HepG2 (cell line): Measurements from ENCODE around the gene ARHGAP26. TPM values are rescaled to one million over a fixed set of nuclear protein-coding genes. Genes with fewer than 3 reads are reported as not detected.

Source experiments
- ATAC-seq: fragments of 200-7000 bp; cut with Tn5 transposase; 3 replicates; pipeline ENCODE4 v1.9.1; 2020; ENCODE audit warnings: mild to moderate bottlenecking, moderate library complexity
- BruUV-seq: library from RNA; stranded (reverse); fragments of 400-500 nt; replicated peaks from 2 replicates; lab custom pipeline; 2021; lab: Mats Ljungman, UMichigan
- CTCF ChIA-PET: fragments of 300-600 bp; formaldehyde crosslinking; extraction: SDS; loops from one replicate; lab custom pipeline; 2021; ENCODE audit warnings: low total read pairs, inconsistent platforms, low intra/inter-chr PET ratio; lab: Yijun Ruan, JAX
- POLR2A ChIA-PET: fragments of 350-600 bp; sonication (Branson Sonifier 250); formaldehyde crosslinking; loops from one replicate; lab custom pipeline; 2020; ENCODE audit warnings: antibody characterized with exemption, inconsistent platforms; lab: Yijun Ruan, JAX
- DNase-seq: peaks from one replicate; pipeline ENCODE4 v3.0.0-alpha.2; 2015; ENCODE audit warnings: low spot score
- FAIRE-seq: peaks from 3 replicates; lab custom pipeline; 2011; peaks lifted over from hg19 to GRCh38; lab: Jason Lieb, UNC
- H2AFZ ChIP-seq: one replicate; pipeline ENCODE4 v1.6.1; 2011; ENCODE audit warnings: low read length, inconsistent platforms
- H3K27ac ChIP-seq: fragments of 300-600 bp; 3 replicates; pipeline ENCODE4 v1.8.0; 2011; ENCODE audit warnings: mixed run types, mild to moderate bottlenecking, mixed read lengths, low read length, inconsistent platforms; ENCODE audit not compliant: insufficient read depth; ENCODE audit errors: extremely low read length
- H3K27me3 ChIP-seq, 2 experiments: fragments of 200-600 bp in 1 of 2; 2 replicates in 1 of 2; 3 replicates in 1 of 2; pipeline versions ENCODE4 v1.6.0 to v1.8.0; 2011; ENCODE audit warnings: low read length in 2 of 2, mild to moderate bottlenecking in 2 of 2, moderate library complexity in 2 of 2, inconsistent platforms in 1 of 2; ENCODE audit not compliant: insufficient read depth in 2 of 2, control insufficient read depth in 1 of 2
- H3K36me3 ChIP-seq, 2 experiments: fragments of 200-600 bp in 1 of 2; replicated peaks in 1 of 2; 2 replicates in 1 of 2; 3 replicates in 1 of 2; pipeline versions ENCODE4 v1.5.1 to v1.8.0; 2011; ENCODE audit warnings: low read length in 2 of 2, inconsistent platforms in 1 of 2; ENCODE audit not compliant: insufficient read depth in 2 of 2, control insufficient read depth in 1 of 2
- H3K4me1 ChIP-seq: 2 replicates; pipeline ENCODE4 v1.5.1; 2012; ENCODE audit warnings: low read length, inconsistent platforms; ENCODE audit not compliant: insufficient read depth
- H3K4me2 ChIP-seq: 2 replicates; pipeline ENCODE4 v1.6.0; 2011; ENCODE audit warnings: low read depth, low read length, inconsistent platforms
- H3K4me3 ChIP-seq, 3 experiments: fragments of 200-600 bp in 1 of 3; sonication (generic), shearing (Covaris generic) in 1 of 3; replicated peaks in 1 of 3; 2 replicates each; pipeline ENCODE4 v1.5.1; 2011 to 2016; ENCODE audit warnings: low read length in 3 of 3, inconsistent platforms in 2 of 3, low read depth in 2 of 3, mild to moderate bottlenecking in 2 of 3, control low read depth in 1 of 3, mixed read lengths in 1 of 3; ENCODE audit not compliant: insufficient read depth in 1 of 3
- H3K79me2 ChIP-seq: one replicate; pipeline ENCODE4 v1.6.1; 2011; ENCODE audit warnings: low read length, inconsistent platforms; ENCODE audit not compliant: insufficient read depth
- H3K9ac ChIP-seq: 2 replicates; pipeline ENCODE4 v1.6.0; 2011; ENCODE audit warnings: mild to moderate bottlenecking, low read depth, low read length, inconsistent platforms; ENCODE audit not compliant: insufficient read depth
- H3K9me3 ChIP-seq: 2 replicates; pipeline ENCODE4 v1.5.1; 2012; ENCODE audit warnings: mild to moderate bottlenecking, low read length
- H4K20me1 ChIP-seq: 2 replicates; pipeline ENCODE4 v1.6.0; 2011; ENCODE audit warnings: inconsistent platforms, mild to moderate bottlenecking, low read length, moderate library complexity; ENCODE audit not compliant: insufficient read depth
- BRD4 ChIP-seq: sonication (generic); formaldehyde crosslinking; IDR thresholded peaks from 2 replicates; pipeline ENCODE4 v1.4.0; 2020; ENCODE audit warnings: missing genetic modification reagents
- CREB1 ChIP-seq, 2 experiments: fragments of 450-650 bp in 1 of 2; IDR thresholded peaks; 2 replicates each; pipeline ENCODE4 v1.6.1; 2016 to 2017; ENCODE audit warnings: control low read depth in 1 of 2, mild to moderate bottlenecking in 1 of 2, missing compliant biosample characterization in 1 of 2, missing genetic modification characterization in 1 of 2
- FOXA1 ChIP-seq, 2 experiments: fragments of 450-650 bp in 1 of 2; sonication (generic) in 1 of 2; formaldehyde crosslinking in 1 of 2; IDR thresholded peaks; 2 replicates each; pipeline versions ENCODE4 v1.4.0 to v1.6.1; 2016 to 2020; ENCODE audit warnings: missing genetic modification reagents in 1 of 2
- HNRNPL ChIP-seq: fragments of 200-400 bp; formaldehyde crosslinking; IDR thresholded peaks from 2 replicates; pipeline ENCODE4 v1.6.1; 2017; ENCODE audit warnings: mild to moderate bottlenecking, low read depth, low read length
- ZFP37 ChIP-seq: sonication (generic); formaldehyde crosslinking; IDR thresholded peaks from 2 replicates; pipeline ENCODE4 v1.4.0; 2020; ENCODE audit warnings: missing genetic modification reagents, borderline replicate concordance
- ZNF121 ChIP-seq: sonication (generic); formaldehyde crosslinking; IDR thresholded peaks from 2 replicates; pipeline ENCODE4 v1.5.0; 2020; ENCODE audit warnings: mild to moderate bottlenecking, missing genetic modification reagents
- ZNF577 ChIP-seq: sonication (generic); formaldehyde crosslinking; IDR thresholded peaks from 2 replicates; pipeline ENCODE4 v1.4.0; 2020; ENCODE audit warnings: mild to moderate bottlenecking, low read depth, missing genetic modification reagents, borderline replicate concordance
- ZNF629 ChIP-seq: sonication (generic); formaldehyde crosslinking; conservative IDR thresholded peaks from 2 replicates; pipeline ENCODE4 v1.5.0; 2020; ENCODE audit warnings: missing genetic modification reagents
- ZXDC ChIP-seq: sonication (generic); formaldehyde crosslinking; IDR thresholded peaks from 2 replicates; pipeline ENCODE4 v1.5.0; 2020; ENCODE audit warnings: mild to moderate bottlenecking, missing genetic modification reagents
- WGBS: methylation state at CpG from one replicate; pipeline ENCODE4 v1.1.6; 2017; ENCODE audit warnings: low lambda C conversion rate; 5-methylcytosine and 5-hydroxymethylcytosine counted together
- in situ Hi-C: cut with HindIII; loops from 2 replicates; pipeline ENCODE4 v1.10.0; 2017; ENCODE audit warnings: low pct_unique_long_range_greater_than_20kb; ENCODE audit not compliant: extremely low pct_ligation_motif_present
- intact Hi-C: fragments of 100-400 bp; cut with micrococcal nuclease; formaldehyde crosslinking; loops from one replicate; pipeline ENCODE4 v1.10.0; 2022; ENCODE audit not compliant: unreplicated experiment
- polyA plus RNA-seq, 8 experiments: library from polyadenylated mRNA; depleted of rRNA in 3 of 8; stranded (reverse) in 7 of 8; unstranded in 1 of 8; fragments of >200 nt; fragmentation: Illumina TruSeq in 4 of 8; extraction: Trizol in 4 of 8; gene quantifications; 2 replicates each; pipeline versions ENCODE4 v1.2.1 to v1.2.3, GENCODE V29; 2011 to 2016; ENCODE audit warnings: low read depth in 4 of 8, missing spikeins in 1 of 8, mixed read lengths in 1 of 8; ENCODE audit not compliant: insufficient read depth in 1 of 8
- total RNA-seq, 5 experiments: library from RNA; depleted of rRNA; stranded (reverse); fragments of >200 nt; fragmentation: Illumina TruSeq; extraction: Trizol; gene quantifications; 2 replicates each; pipeline ENCODE4 v1.2.3, GENCODE V29; 2016; ENCODE audit warnings: low read depth in 1 of 5
- TF ChIP-seq, protein P1 (sequence below): sonication (generic); formaldehyde crosslinking; IDR thresholded peaks from 2 replicates; pipeline ENCODE4 v1.5.0; 2020; ENCODE audit warnings: missing genetic modification reagents

The ARHGAP26 gene
- total and polyA plus RNA-seq, 2 of the 13 experiments (the other 11 are each of a cell fraction or from before 2014, with no cell fraction given), result 9.6 to 18.2 TPM

- intact Hi-C loops (no loop called here), in situ Hi-C loops (no loop called here)
- Histone ChIP-seq H3K4me2 (no peak overlapping the region), H3K9me3 (no peaks in the 10 kb centered on the region), H2AFZ (no peak overlapping the region), H3K9ac (no peak overlapping the region), H3K27me3 (peaks cover 0 to 10% of the 10 kb centered on the region in 2 experiments; a peak in 3 of 5 replicates), H3K27ac (no peak overlapping the region), H3K4me1 (peaks cover 27% of the 10 kb centered on the region), H3K36me3 (no peaks in the 10 kb centered on the region), H3K4me3 (no peak overlapping the region), H3K79me2 (peaks cover 17% of the 10 kb centered on the region), H4K20me1 (no peaks in the 10 kb centered on the region)
- DNase-seq (no peak), FAIRE-seq (no peak), ATAC-seq (no peak)
- TF ChIP-seq ZFP37 (CRISPR knock-in tag), result no peak
- no peak for TF ChIP-seq HNRNPL
- no peak for TF ChIP-seq BRD4 (CRISPR knock-in tag)
- no peak for TF ChIP-seq CREB1 (IDR thresholded peaks at IDR 0.05)
- TF ChIP-seq CREB1 (CRISPR knock-in tag; IDR thresholded peaks at IDR 0.05), result no peak
- no peak for TF ChIP-seq FOXA1 (IDR thresholded peaks at IDR 0.05)
- no peak for TF ChIP-seq FOXA1 (CRISPR knock-in tag; IDR thresholded peaks at IDR 0.05)
- TF ChIP-seq, protein P1, sequence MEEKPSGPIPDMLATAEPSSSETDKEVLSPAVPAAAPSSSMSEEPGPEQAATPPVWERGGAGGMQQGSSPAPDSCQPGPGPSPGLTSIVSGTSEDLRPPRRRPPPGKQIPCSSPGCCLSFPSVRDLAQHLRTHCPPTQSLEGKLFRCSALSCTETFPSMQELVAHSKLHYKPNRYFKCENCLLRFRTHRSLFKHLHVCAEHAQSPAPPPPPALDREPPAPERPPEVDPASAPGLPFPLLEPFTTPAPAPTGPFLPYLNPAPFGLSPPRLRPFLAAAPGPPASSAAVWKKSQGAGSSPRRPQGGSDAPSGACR (CRISPR knock-in tag), result no peak
- TF ChIP-seq ZNF577 (CRISPR knock-in tag), result no peak
- no peak for TF ChIP-seq ZNF121 (CRISPR knock-in tag)
- TF ChIP-seq ZXDC (CRISPR knock-in tag), result no peak
- no peak for TF ChIP-seq ZNF629
- no TSS peak for BruUV-seq
- ChIA-PET CTCF (no interaction called here), POLR2A (no interaction called here)
- WGBS, result 0% methylated on average over 1 of the region's 1 CpG
Measured at GRCh38 chr5:142767911-142768310, 2.3 kb upstream of the ARHGAP26 start.
